Activated CD4-positive, alpha-beta memory T cell treated with anti-CD3 and anti-CD28 coated beads for 36 hours (primary cell): ENCODE data around the gene UPF3A. TPM values are rescaled to one million over a fixed set of nuclear protein-coding genes. Genes with fewer than 3 reads are reported as not detected.

Source experiments
- CTCF ChIA-PET: fragments of 350-600 bp; sonication (Branson Sonifier 250); formaldehyde crosslinking; loops from one replicate; lab custom pipeline; 2021; ENCODE audit warnings: antibody characterized with exemption, inconsistent platforms; lab: Charles Lee
- POLR2A ChIA-PET: fragments of 350-600 bp; sonication (Branson Sonifier 250); formaldehyde crosslinking; loops from one replicate; lab custom pipeline; 2021; ENCODE audit warnings: antibody characterized with exemption; lab: Charles Lee
- DNase-seq: peaks from one replicate; pipeline ENCODE4 v3.0.0-alpha.2; 2020
- H3K27ac Mint-ChIP-seq: one replicate; pipeline ENCODE4 v1.8.0; 2021; ENCODE audit warnings: mixed read lengths
- H3K27me3 Mint-ChIP-seq: one replicate; pipeline ENCODE4 v1.8.0; 2021; ENCODE audit warnings: mixed read lengths
- H3K36me3 Mint-ChIP-seq: one replicate; pipeline ENCODE4 v1.8.0; 2021; ENCODE audit warnings: mixed read lengths
- H3K4me1 Mint-ChIP-seq: one replicate; pipeline ENCODE4 v1.8.0; 2021; ENCODE audit warnings: low read depth, mixed read lengths
- H3K4me3 Mint-ChIP-seq: one replicate; pipeline ENCODE4 v1.8.0; 2021; ENCODE audit warnings: mild to moderate bottlenecking, mixed read lengths
- H3K9me3 Mint-ChIP-seq: one replicate; pipeline ENCODE4 v1.8.0; 2021; ENCODE audit warnings: mixed read lengths
- intact Hi-C: fragments of 100-400 bp; cut with micrococcal nuclease; formaldehyde crosslinking; loops from one replicate; pipeline ENCODE4 v1.15.1; 2023
- total RNA-seq, 2 experiments: library from RNA; stranded (reverse); gene quantifications; one replicate each; pipeline ENCODE4 v1.2.3, GENCODE V29; 2021

The UPF3A gene
- total RNA-seq, 2 experiments from 2014 or later: 46.8 to 48.5 TPM

DNA sequence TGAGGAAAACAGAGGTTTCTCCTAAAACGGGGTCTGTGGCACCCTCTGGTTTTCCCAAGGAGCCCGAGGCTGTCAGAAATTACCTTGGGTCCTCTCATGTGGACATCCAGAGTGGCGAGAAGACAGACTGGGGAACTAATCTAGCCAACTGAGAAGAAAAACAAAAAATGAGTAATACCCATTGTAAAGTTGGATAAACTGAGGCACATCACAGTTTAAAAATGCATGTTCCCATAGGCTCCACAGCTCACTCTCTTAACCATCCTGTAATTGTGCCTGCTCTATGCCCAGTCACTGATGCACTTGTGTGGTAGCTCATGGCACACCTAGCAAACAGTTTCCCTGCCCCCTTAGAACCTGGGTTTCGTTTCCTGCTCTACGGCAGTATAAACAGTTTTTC is 15.2 kb upstream of the UPF3A start:
- H3K4me3 Mint-ChIP-seq: no peak overlapping the region
- ChIA-PET CTCF (interaction anchor here (1.3 kb wide), 1 partner anchor 76 kb away, joined by 4 read pairs; no protein-coding TSS in a partner anchor), POLR2A (no interaction called here)
- peaks cover 58% of the 10 kb centered on the region for H3K36me3 Mint-ChIP-seq
- H3K9me3 Mint-ChIP-seq: no peaks in the 10 kb centered on the region
- H3K27me3 Mint-ChIP-seq: no peaks in the 10 kb centered on the region
- peaks cover 47% of the 10 kb centered on the region for H3K4me1 Mint-ChIP-seq
- intact Hi-C loops: no loop called here
- no peak for DNase-seq
- no peak overlapping the region for H3K27ac Mint-ChIP-seq

DNA sequence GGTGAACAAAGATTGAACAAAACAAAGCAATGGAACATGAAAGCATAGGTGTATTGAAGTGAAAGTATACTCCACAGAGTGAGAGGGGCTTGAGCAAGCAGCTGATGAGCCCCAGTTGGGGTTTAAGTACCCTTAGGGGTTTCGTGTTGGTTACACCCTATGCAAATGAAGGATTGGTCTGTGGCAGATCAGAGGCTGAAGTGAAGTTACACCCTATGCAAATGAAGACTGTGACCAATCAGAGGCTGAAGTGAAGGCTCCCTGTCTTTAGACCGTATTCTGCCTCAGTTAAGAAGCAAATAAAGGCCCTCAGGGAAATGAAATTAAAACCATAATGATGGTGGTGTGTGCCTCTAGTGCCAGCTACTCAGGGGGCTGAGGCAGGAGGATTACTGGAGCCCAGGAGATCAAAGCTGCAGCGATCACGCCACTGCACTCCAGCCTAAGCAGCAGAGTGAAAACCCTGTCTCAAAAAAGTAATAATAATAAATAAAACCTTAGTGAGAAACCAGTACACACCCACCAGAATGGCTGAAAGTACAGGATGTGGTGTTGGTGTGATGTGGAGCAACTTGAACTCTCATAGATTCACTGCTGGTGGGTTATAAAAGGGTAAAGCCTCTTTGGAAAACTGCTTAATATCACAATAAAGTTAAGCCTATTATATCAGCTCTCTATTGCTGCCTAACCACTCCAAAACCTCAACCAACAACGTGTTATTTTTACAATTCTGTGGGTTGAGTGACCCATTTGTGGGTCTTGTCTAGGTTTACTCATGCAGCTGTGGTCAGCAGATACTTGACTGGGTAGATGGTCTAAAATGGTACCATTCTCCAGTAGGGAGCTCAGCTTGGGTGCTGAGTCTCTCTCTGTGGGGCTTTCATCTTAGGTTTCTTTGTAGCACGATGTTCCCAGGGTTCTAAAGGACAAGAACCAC is 12.8 kb upstream of the UPF3A start:
- H3K27ac Mint-ChIP-seq: peak overlapping the region; percentile 85
- intact Hi-C loops: loop anchor here (1.0 kb wide), 1 partner anchor 12 kb away; no protein-coding TSS in a partner anchor
- POLR2A ChIA-PET: interaction anchor here (1.0 to 1.2 kb wide), 2 partner anchors 13 to 45 kb away, joined by 5 to 6 read pairs; partner anchors contain the start of gene UPF3A
- H3K9me3 Mint-ChIP-seq: no peaks in the 10 kb centered on the region
- H3K27me3 Mint-ChIP-seq: no peaks in the 10 kb centered on the region
- H3K36me3 Mint-ChIP-seq: peaks cover 59% of the 10 kb centered on the region
- H3K4me3 Mint-ChIP-seq: no peak overlapping the region
- DNase-seq: peak; percentile 39
- CTCF ChIA-PET: no interaction called here
- peaks cover 29% of the 10 kb centered on the region for H3K4me1 Mint-ChIP-seq

DNA sequence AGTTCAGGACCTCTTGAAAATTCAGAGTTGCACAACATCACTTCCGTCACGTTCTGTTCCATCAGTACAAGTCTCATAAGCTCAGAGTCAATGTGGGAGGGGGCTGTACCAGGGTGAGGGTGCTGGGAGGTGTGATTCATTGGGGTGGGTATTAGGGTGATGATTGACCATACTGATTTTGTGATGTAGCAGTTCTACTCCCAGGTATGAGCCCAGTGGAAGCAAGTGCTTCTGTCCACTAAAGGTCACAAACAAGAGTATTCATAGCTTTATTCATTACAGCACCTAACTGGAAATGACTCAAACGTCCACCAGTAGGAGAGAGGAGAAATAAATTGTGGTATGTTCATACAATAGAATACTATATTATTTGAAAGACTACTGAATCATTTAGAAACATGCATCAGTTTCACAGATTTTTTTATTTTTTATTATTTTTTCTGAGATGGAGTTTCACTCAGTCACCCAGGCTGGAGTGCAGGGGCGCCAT is 12.1 kb upstream of the UPF3A start:
- intact Hi-C loops: loop anchor here (1.0 kb wide), 1 partner anchor 11 kb away; no protein-coding TSS in a partner anchor
- Mint-ChIP-seq H3K27ac (peak overlapping the region; percentile 85), H3K4me1 (peaks cover 27% of the 10 kb centered on the region), H3K36me3 (peaks cover 58% of the 10 kb centered on the region), H3K27me3 (no peaks in the 10 kb centered on the region), H3K9me3 (no peaks in the 10 kb centered on the region), H3K4me3 (no peak overlapping the region)
- CTCF ChIA-PET: no interaction called here
- POLR2A ChIA-PET: interaction anchor here (1.0 to 1.2 kb wide), 2 partner anchors 12 to 44 kb away, joined by 5 to 6 read pairs; partner anchors contain the start of gene UPF3A
- DNase-seq: peak; percentile 31

DNA sequence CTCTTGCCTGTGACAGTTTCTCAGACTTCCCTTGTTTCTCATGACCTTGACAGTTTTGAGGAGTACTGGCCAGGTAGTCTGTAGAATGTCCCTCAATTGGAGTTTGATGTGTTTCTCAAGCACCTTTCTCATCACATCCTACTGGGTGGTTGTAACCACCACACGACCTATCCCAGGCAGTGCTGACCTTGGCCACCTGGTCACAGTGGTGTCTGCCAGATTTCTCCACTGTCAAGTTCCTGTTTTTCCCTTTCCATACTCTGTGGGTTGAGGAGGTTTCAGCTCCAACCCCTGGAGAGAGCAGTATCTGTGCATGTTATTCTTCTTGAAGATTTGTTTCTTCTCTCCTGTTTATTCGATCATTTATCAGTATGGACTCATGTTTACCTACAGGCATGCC is 8.4 kb upstream of the UPF3A start:
- no peaks in the 10 kb centered on the region for H3K27me3 Mint-ChIP-seq
- ChIA-PET POLR2A (no interaction called here), CTCF (no interaction called here)
- no peaks in the 10 kb centered on the region for H3K9me3 Mint-ChIP-seq
- peaks cover 41% of the 10 kb centered on the region for H3K36me3 Mint-ChIP-seq
- H3K27ac Mint-ChIP-seq: no peak overlapping the region
- peaks cover 15% of the 10 kb centered on the region for H3K4me1 Mint-ChIP-seq
- intact Hi-C loops: no loop called here
- no peak for DNase-seq
- no peak overlapping the region for H3K4me3 Mint-ChIP-seq

DNA sequence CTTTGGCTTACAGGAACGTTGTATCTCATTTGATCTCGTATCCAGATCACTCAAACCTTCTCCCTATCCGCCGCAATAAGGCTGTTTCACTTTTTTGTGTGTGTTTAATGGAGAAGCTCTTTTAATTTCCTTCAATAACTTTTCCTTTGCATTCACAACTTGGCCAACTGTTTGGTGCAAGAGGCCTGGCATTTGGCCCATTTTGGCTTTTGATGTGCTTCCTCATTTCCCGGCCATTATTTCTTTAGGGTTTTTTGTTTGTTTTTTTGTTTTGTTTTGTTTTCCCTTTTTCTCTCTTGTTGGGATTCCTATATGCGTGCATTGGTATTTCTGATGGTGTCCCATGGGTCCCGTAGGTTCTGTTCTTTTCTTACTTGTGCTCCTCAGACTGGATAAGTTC is 6.1 kb upstream of the UPF3A start:
- no peaks in the 10 kb centered on the region for H3K9me3 Mint-ChIP-seq
- no peaks in the 10 kb centered on the region for H3K27me3 Mint-ChIP-seq
- ChIA-PET CTCF (no interaction called here), POLR2A (no interaction called here)
- no peak for DNase-seq
- no peak overlapping the region for H3K27ac Mint-ChIP-seq
- no peak overlapping the region for H3K4me3 Mint-ChIP-seq
- H3K4me1 Mint-ChIP-seq: peaks cover 14% of the 10 kb centered on the region
- intact Hi-C loops: no loop called here
- peaks cover 31% of the 10 kb centered on the region for H3K36me3 Mint-ChIP-seq

DNA sequence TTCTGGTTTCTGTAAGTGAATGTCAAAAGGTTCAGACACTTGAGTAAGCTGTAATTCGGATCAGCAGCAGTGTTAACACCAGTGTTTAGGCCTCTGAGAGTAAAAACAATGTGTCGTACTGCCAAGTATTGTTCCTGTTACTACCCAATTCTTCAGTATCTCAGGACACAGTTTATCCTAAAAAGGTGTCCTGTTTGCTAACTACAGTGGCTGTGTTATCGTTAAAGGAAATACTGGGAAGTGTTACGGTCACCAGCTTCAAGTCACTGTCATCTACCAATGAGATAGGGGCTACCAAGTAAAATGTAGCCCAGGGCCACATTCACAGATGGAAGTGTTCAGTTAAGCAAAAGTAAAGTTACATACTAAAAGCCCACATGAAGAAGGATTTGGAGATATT is 2.3 kb upstream of the UPF3A start:
- CTCF ChIA-PET: interaction anchor here (3.4 kb wide), 1 partner anchor 62 kb away, joined by 16 read pairs; no protein-coding TSS in a partner anchor
- intact Hi-C loops: no loop called here
- Mint-ChIP-seq H3K9me3 (no peaks in the 10 kb centered on the region), H3K27me3 (no peaks in the 10 kb centered on the region), H3K36me3 (peaks cover 24% of the 10 kb centered on the region), H3K4me3 (no peak overlapping the region), H3K4me1 (peaks cover 28% of the 10 kb centered on the region), H3K27ac (peak overlapping the region; percentile 100)
- DNase-seq: no peak
- POLR2A ChIA-PET: interaction anchor here (1.7 to 2.6 kb wide), 2 partner anchors 34 to 131 kb away, joined by 3 to 11 read pairs; no protein-coding TSS in a partner anchor

DNA sequence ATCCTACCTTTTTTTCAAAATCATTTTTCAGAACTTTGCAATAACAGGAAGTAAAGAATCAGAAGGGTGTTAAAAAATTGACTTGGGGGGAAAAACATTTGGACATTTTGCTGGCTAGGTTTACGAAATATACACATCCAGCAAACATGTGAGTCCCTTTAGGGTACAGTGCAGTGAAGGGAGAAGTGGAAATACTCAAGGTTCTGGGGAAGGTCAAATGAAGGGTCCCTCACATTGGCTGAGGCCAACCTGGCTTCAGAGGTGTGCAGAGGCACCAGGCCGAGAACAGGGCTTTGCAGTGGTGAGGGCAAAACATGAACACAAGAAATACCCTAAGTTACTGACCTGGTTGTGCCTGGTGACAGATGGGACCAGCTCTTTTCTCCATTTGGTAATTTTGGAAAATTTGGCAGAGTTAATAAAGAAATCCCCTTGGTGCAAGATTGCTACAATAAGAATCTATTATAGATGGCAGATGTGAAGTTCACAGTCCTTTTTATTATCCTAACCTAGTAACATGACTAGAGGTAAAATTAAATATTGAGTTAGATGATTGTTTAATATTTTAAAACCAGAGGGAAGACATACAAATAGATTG is 1.5 kb upstream of the UPF3A start:
- ChIA-PET CTCF (interaction anchor here (3.4 kb wide), 1 partner anchor 61 kb away, joined by 16 read pairs; no protein-coding TSS in a partner anchor), POLR2A (interaction anchor here (1.7 to 2.6 kb wide), 3 partner anchors 34 to 132 kb away, joined by 3 to 11 read pairs (median 9); no protein-coding TSS in a partner anchor)
- Mint-ChIP-seq H3K9me3 (no peaks in the 10 kb centered on the region), H3K4me3 (peak overlapping the region; percentile 90), H3K36me3 (peaks cover 24% of the 10 kb centered on the region), H3K4me1 (peaks cover 34% of the 10 kb centered on the region), H3K27me3 (no peaks in the 10 kb centered on the region), H3K27ac (peak overlapping the region; percentile 100)
- no peak for DNase-seq
- intact Hi-C loops: loop anchor here (1.0 to 2.0 kb wide), 2 partner anchors 11 to 45 kb away; partner anchors contain the start of gene CDC16

DNA sequence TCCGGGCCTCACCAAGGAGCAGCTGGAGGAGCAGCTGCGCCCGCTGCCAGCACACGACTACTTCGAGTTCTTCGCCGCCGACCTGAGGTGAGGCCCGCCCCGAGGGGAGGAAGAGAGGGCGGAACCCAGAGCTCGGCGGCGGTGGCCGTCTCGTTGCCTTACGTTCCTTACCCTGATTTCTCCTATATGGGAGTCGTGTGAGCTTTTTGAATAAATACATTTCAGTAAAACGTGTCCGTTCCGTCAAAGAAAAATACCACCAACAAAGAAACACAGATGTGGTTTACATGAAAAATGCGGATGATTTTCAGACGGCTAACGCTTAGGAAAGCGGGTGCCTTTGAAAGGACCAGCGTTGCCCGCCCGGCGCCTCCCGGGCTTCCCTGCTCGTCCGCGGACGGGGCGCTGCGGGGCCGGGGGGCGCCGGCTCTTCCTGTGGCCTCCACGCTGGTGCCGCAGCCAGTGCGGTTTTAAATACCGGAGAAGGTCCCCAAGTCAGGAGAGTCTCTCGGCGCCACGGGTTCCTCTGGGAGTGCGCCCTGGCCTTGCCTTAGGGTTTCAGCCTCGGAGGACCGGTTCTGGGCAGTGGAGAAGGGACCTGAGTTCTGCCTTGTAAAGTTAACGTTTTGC is 755 bp downstream of the UPF3A start:
- ChIA-PET CTCF (interaction anchor here (1.6 to 3.4 kb wide), 2 partner anchors 28 to 59 kb away, joined by 3 to 16 read pairs; no protein-coding TSS in a partner anchor), POLR2A (interaction anchor here (0.5 to 1.8 kb wide), 6 partner anchors 13 to 792 kb away, joined by 3 to 13 read pairs (median 4); partner anchors contain the start of gene DCUN1D2)
- Mint-ChIP-seq H3K27me3 (no peaks in the 10 kb centered on the region), H3K36me3 (peaks cover 32% of the 10 kb centered on the region), H3K9me3 (no peaks in the 10 kb centered on the region), H3K4me3 (peak overlapping the region; percentile 90), H3K4me1 (peaks cover 44% of the 10 kb centered on the region), H3K27ac (peak overlapping the region; percentile 92)
- peak; percentile 47 for DNase-seq
- intact Hi-C loops: no loop called here

DNA sequence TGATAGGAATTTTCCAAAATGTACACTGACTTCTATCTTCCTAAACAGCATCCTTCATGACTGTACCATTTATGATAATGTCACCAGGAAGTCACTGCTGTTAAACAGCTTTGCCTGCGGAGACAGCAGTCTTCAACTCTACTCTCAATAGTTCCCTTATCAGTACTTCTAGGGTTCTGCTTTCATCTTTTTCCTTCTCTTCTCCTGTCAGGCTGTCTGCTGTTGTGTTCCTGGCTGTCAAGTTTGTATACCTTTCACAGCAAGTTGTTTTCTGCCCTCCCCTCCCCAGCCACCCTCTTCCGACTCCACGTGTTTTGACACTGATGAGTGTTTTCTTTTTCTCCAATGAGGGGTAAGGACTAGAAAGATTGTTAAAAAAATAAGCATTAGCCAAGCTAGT is 2.2 kb downstream of the UPF3A start:
- peaks cover 38% of the 10 kb centered on the region for H3K36me3 Mint-ChIP-seq
- H3K4me1 Mint-ChIP-seq: peaks cover 45% of the 10 kb centered on the region
- H3K27ac Mint-ChIP-seq: peak overlapping the region; percentile 50
- DNase-seq: no peak
- H3K4me3 Mint-ChIP-seq: peak overlapping the region; percentile 8
- no peaks in the 10 kb centered on the region for H3K27me3 Mint-ChIP-seq
- CTCF ChIA-PET: no interaction called here
- POLR2A ChIA-PET: no interaction called here
- intact Hi-C loops: no loop called here
- H3K9me3 Mint-ChIP-seq: no peaks in the 10 kb centered on the region

DNA sequence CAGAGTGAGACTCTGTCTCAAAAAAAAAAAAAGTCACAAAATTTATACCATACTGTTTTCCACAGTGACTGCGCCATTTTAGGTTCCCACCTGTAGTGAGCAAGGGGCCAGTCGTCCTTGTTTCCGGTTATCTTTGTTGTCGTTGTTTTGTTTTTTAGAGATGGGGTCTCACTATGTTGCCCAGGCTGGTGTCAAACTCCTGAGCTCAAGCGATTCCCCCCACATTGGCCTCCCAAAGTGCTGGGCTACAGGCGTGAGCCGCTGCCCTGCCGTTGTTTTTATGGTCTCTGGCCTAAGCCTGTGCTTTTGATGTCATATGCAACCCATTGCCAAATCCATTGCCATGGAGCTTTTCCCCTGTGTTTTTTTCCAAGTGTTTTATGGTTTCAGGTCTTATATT is 3.3 kb downstream of the UPF3A start:
- H3K4me1 Mint-ChIP-seq: peaks cover 38% of the 10 kb centered on the region
- H3K27ac Mint-ChIP-seq: no peak overlapping the region
- intact Hi-C loops: no loop called here
- H3K27me3 Mint-ChIP-seq: no peaks in the 10 kb centered on the region
- CTCF ChIA-PET: interaction anchor here (1.5 kb wide), 1 partner anchor 10 kb away, joined by 4 read pairs; no protein-coding TSS in a partner anchor
- no peak for DNase-seq
- H3K4me3 Mint-ChIP-seq: no peak overlapping the region
- H3K36me3 Mint-ChIP-seq: peaks cover 40% of the 10 kb centered on the region
- POLR2A ChIA-PET: interaction anchor here (0.7 kb wide), 1 partner anchor 27 kb away, joined by 4 read pairs; no protein-coding TSS in a partner anchor
- H3K9me3 Mint-ChIP-seq: no peaks in the 10 kb centered on the region

DNA sequence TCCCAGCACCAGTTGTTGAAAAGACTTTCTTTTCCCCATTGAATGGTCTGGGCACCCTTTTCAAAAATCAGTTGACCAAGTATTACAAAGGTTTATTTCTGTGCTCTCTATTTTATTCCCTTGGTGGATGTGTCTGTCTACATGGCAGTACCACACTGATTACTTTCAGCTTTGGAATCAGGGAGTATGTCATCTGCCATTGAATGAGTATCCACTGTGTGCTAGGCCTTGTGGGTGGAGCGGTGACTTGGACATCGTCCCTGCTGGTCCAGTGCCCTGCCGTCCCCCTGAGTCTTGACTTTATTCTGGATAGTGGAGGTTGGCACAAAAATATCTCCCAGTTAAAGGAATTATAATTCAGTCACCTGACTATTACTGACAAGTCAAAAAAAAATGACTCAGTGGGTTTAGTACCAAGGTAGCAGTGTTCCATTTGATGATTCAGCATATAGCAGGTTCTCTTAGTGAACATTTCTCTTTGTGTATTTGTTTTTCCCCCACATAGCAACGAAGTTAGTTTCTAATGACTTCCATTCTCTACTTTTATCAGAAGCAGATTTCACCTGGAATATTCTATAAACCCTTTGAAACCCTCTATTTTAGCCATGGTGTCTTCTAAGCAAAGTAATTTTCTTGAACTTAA is 3.9 kb downstream of the UPF3A start:
- no peak for DNase-seq
- ChIA-PET POLR2A (interaction anchor here (0.7 kb wide), 1 partner anchor 27 kb away, joined by 4 read pairs; no protein-coding TSS in a partner anchor), CTCF (interaction anchor here (1.5 kb wide), 1 partner anchor 9 kb away, joined by 4 read pairs; no protein-coding TSS in a partner anchor)
- H3K27ac Mint-ChIP-seq: no peak overlapping the region
- peaks cover 40% of the 10 kb centered on the region for H3K36me3 Mint-ChIP-seq
- peaks cover 32% of the 10 kb centered on the region for H3K4me1 Mint-ChIP-seq
- no peaks in the 10 kb centered on the region for H3K9me3 Mint-ChIP-seq
- intact Hi-C loops: no loop called here
- H3K4me3 Mint-ChIP-seq: no peak overlapping the region
- H3K27me3 Mint-ChIP-seq: no peaks in the 10 kb centered on the region
